LNCAP (cell line): ENCODE measurements around the gene GRHPR.

Experiments
- CTCF ChIP-seq: fragments of 450-650 bp; IDR thresholded peaks from 2 replicates; pipeline ENCODE4 v1.5.1; 2017; ENCODE audit warnings: mild to moderate bottlenecking

Gene GRHPR

GRCh38 chr9:37447111-37447510 is 24.6 kb downstream of the GRHPR start:
- TF ChIP-seq CTCF = no peak

GRCh38 chr9:37449862-37450632 is 27.6 kb downstream of the GRHPR start:
- no peak for TF ChIP-seq CTCF

GRCh38 chr9:37451628-37452027 is 29.1 kb downstream of the GRHPR start:
- no peak for TF ChIP-seq CTCF

- TF ChIP-seq CTCF = no peak
Observed at GRCh38 chr9:37452611-37453010, 30.1 kb downstream of the GRHPR start.

GRCh38 chr9:37453827-37454226 is 31.3 kb downstream of the GRHPR start:
- no peak for TF ChIP-seq CTCF

GRCh38 chr9:37454238-37454637 is 31.7 kb downstream of the GRHPR start:
- no peak for TF ChIP-seq CTCF

GRCh38 chr9:37455884-37456647 is 33.6 kb downstream of the GRHPR start:
- TF ChIP-seq CTCF = no peak
